Activated T-helper 17 cell treated with anti-CD3 and anti-CD28 coated beads, Interleukin-2, amount 50 U/mL, for 72 hours (primary cell): ENCODE data around the gene SPAAR. TPM values are rescaled to one million over a fixed set of nuclear protein-coding genes. Genes with fewer than 3 reads are reported as not detected.

Experiments
- ATAC-seq: fragments of 150-1000 bp; cut with Tn5 transposase; replicated peaks from 2 replicates; pipeline ENCODE4 v1.10.0; 2021; ENCODE audit warnings: mild to moderate bottlenecking, moderate library complexity
- H3K27ac Mint-ChIP-seq: one replicate; pipeline ENCODE4 v1.8.0; 2022; ENCODE audit warnings: mixed read lengths
- H3K27me3 Mint-ChIP-seq: one replicate; pipeline ENCODE4 v1.8.0; 2022; ENCODE audit warnings: mixed read lengths
- H3K36me3 Mint-ChIP-seq: one replicate; pipeline ENCODE4 v1.8.0; 2022; ENCODE audit warnings: low read depth, mild to moderate bottlenecking, mixed read lengths
- H3K4me1 Mint-ChIP-seq: one replicate; pipeline ENCODE4 v1.8.0; 2022; ENCODE audit warnings: mixed read lengths
- H3K4me3 Mint-ChIP-seq: one replicate; pipeline ENCODE4 v1.8.0; 2022; ENCODE audit warnings: mild to moderate bottlenecking, mixed read lengths
- H3K9me3 Mint-ChIP-seq: one replicate; pipeline ENCODE4 v1.8.0; 2022; ENCODE audit warnings: mixed read lengths
- total RNA-seq, 2 donors: library from RNA; stranded (reverse); gene quantifications; one replicate each; pipeline ENCODE4 v1.2.3, GENCODE V29; 2022

The SPAAR gene
- total RNA-seq, 2 donors from 2014 or later, result not detected

DNA sequence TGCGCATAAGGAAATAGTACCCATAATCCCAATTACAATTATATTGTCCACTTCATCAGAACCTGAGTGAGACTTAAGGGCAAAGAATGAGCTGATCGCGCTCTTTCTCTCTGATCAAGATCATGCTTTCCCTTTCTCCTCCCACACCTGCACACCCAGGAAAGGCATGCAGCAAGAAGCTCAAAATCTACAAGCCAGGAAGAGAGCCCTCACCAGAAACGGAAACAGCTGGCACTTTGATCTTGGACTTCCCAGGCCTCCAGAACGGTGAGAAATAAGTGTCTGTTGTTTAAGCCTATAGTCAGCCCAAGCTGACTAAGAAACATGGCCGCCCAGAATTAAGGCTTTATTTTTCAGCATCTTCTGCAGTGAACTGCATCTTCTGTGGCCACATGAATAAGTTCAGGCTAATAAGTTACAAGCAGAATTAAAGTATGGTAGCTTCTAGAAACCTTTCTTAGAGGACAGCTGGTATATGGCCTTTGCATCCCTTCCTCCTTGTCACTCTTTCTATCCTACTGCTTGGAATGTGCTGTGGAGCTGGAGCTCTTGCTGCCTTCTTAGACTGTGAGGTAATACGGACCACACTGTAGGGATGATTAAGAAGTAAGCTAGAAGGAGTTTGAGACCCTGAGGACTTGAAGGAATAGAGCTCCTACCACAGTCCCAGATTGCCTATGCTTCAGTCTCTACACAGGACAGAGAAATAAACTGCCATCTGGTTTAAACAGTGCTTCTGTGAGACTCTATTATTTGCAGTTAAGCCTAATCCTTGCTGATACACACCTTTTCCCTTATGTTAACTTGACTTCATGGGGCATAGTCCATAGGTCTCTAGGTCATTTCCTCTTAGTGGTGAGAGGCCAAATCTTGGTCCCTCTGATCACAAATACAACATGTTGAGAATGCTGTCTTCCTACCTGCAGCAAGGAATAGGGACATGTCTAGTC is 31.4 kb downstream of the SPAAR start:
- Mint-ChIP-seq H3K27me3 (no peaks in the 10 kb centered on the region), H3K27ac (peak overlapping the region; percentile 34), H3K9me3 (no peaks in the 10 kb centered on the region), H3K4me3 (peak overlapping the region; percentile 53), H3K4me1 (peaks cover 33% of the 10 kb centered on the region), H3K36me3 (no peaks in the 10 kb centered on the region)
- ATAC-seq, result peak; percentile 75

DNA sequence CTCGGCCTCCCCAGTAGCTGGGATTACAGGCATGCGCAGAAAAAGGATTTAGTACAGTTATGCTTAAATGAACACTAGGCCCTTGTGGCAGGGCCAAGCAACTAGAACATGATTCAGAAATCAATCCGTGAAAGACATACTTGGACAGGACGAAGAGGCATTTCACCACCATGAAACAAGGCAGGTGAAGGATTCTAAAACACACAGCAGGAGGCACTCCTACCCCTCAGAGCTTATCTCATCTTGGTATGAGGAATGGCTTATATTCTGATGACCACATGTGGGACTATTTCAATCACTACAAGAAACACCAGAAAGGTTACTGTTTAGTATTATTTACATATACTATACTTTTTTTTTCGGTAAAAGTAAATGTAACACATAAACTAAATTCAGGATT is 33.0 kb downstream of the SPAAR start:
- H3K27me3 Mint-ChIP-seq, result no peaks in the 10 kb centered on the region
- no peaks in the 10 kb centered on the region for H3K9me3 Mint-ChIP-seq
- H3K4me1 Mint-ChIP-seq, result peaks cover 34% of the 10 kb centered on the region
- H3K4me3 Mint-ChIP-seq, result no peak overlapping the region
- ATAC-seq, result no peak
- H3K27ac Mint-ChIP-seq, result no peak overlapping the region
- H3K36me3 Mint-ChIP-seq, result no peaks in the 10 kb centered on the region

- no peak for ATAC-seq
- H3K9me3 Mint-ChIP-seq, result no peaks in the 10 kb centered on the region
- no peak overlapping the region for H3K4me3 Mint-ChIP-seq
- H3K27me3 Mint-ChIP-seq, result no peaks in the 10 kb centered on the region
- H3K4me1 Mint-ChIP-seq, result peaks cover 35% of the 10 kb centered on the region
- H3K27ac Mint-ChIP-seq, result no peak overlapping the region
- H3K36me3 Mint-ChIP-seq, result no peaks in the 10 kb centered on the region
Measured at GRCh38 chr9:35944173-35944572, 34.9 kb downstream of the SPAAR start.

- Mint-ChIP-seq H3K4me3 (no peak overlapping the region), H3K9me3 (no peaks in the 10 kb centered on the region), H3K27ac (no peak overlapping the region), H3K27me3 (no peaks in the 10 kb centered on the region), H3K36me3 (no peaks in the 10 kb centered on the region), H3K4me1 (peaks cover 35% of the 10 kb centered on the region)
- ATAC-seq, result no peak
Measured at GRCh38 chr9:35944841-35945240, 35.6 kb downstream of the SPAAR start.

- Mint-ChIP-seq H3K9me3 (no peaks in the 10 kb centered on the region), H3K4me1 (peaks cover 28% of the 10 kb centered on the region), H3K27me3 (no peaks in the 10 kb centered on the region), H3K27ac (peak overlapping the region; percentile 6), H3K4me3 (peak overlapping the region; percentile 29), H3K36me3 (no peaks in the 10 kb centered on the region)
- ATAC-seq, result peak; percentile 66
Measured at GRCh38 chr9:35945341-35946018, 36.2 kb downstream of the SPAAR start.

- ATAC-seq, result no peak
- H3K36me3 Mint-ChIP-seq, result no peaks in the 10 kb centered on the region
- peak overlapping the region; percentile 30 for H3K27ac Mint-ChIP-seq
- H3K4me3 Mint-ChIP-seq, result peak overlapping the region; percentile 34
- no peaks in the 10 kb centered on the region for H3K27me3 Mint-ChIP-seq
- H3K4me1 Mint-ChIP-seq, result peaks cover 20% of the 10 kb centered on the region
- H3K9me3 Mint-ChIP-seq, result no peaks in the 10 kb centered on the region
Measured at GRCh38 chr9:35948451-35948850, 39.2 kb downstream of the SPAAR start.

DNA sequence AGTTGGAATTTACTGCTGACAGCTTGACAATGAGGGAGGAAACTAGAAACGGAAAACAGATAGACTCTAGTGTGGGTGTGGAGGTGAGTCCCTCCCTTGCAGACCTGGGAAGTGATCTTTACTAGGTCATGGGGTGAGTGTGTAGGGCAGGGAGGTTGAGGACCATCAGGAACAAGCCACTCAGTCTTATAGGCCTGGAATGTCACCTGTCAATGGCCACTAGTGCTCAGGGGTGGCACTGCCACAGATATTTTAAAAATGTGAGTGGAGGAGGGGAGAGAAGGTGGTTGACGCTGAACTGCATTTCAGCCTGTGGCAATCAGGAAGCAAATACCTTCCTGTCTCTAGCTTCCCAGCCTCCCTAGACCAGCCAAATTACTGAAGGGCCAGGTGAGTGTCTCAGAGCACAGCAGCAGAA is 39.6 kb downstream of the SPAAR start:
- H3K4me1 Mint-ChIP-seq, result peaks cover 17% of the 10 kb centered on the region
- H3K27me3 Mint-ChIP-seq, result no peaks in the 10 kb centered on the region
- peak overlapping the region; percentile 30 for H3K27ac Mint-ChIP-seq
- H3K36me3 Mint-ChIP-seq, result no peaks in the 10 kb centered on the region
- H3K9me3 Mint-ChIP-seq, result no peaks in the 10 kb centered on the region
- ATAC-seq, result peak; percentile 12
- H3K4me3 Mint-ChIP-seq, result peak overlapping the region; percentile 34

DNA sequence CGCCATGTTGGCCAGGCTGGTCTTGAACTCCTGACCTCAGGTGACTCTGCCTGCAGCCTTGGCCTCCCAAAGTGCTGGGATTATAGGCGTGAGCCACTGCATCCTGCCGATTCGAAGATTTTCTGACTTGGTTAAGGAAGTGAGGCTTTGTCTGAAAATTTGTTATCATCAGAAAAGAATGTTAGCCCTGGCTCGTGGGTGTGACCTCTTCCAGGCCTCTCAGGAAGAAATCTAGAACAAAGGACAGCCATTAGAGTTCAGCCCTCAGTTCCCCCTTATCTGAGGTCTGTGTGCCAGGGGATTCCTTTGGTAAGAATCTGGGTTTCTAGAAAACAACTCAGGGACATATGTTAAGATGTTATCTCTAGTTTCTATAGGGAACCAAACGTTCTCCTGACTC is 42.4 kb downstream of the SPAAR start:
- no peak for ATAC-seq
- no peak overlapping the region for H3K4me3 Mint-ChIP-seq
- peaks cover 3% of the 10 kb centered on the region for H3K27me3 Mint-ChIP-seq
- no peaks in the 10 kb centered on the region for H3K36me3 Mint-ChIP-seq
- H3K27ac Mint-ChIP-seq, result no peak overlapping the region
- peaks cover 9% of the 10 kb centered on the region for H3K4me1 Mint-ChIP-seq
- no peaks in the 10 kb centered on the region for H3K9me3 Mint-ChIP-seq

DNA sequence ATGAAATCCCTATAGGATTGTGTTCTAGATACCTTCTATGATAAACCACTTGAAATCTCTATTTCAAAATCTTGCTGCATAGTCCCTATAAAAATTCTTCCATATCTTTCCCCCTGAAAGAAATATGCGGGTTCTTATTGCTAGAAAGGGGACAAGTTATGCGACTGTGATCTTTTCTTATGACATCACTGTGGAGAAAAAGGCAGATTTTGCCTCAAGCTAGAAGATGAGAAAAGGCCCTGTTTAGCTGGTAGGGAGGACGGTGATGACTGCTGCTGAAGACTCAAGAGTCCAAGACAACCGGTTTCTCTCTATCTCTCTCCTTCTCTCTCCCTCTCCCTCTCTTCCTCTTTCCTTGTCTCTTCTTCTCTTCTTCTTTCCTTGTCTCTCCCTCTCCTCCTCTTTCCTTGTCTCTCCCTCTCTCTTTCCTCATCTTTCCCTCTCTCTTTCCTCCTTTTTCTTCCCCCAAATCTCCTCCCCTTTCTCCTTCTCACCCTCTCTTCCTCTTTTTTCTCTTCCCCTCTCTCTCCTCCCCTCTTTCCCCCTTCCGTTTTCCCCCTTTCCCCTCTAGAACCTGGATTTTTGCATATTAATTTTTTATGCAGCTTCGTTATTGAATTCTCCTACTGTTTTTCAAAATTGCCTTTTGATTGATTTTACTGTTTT is 43.4 kb downstream of the SPAAR start:
- ATAC-seq, result no peak
- no peak overlapping the region for H3K4me3 Mint-ChIP-seq
- H3K36me3 Mint-ChIP-seq, result no peaks in the 10 kb centered on the region
- H3K27me3 Mint-ChIP-seq, result peaks cover 6% of the 10 kb centered on the region
- no peak overlapping the region for H3K27ac Mint-ChIP-seq
- peaks cover 9% of the 10 kb centered on the region for H3K4me1 Mint-ChIP-seq
- H3K9me3 Mint-ChIP-seq, result no peaks in the 10 kb centered on the region

GRCh38 chr9:35954942-35955546 is 45.8 kb downstream of the SPAAR start:
- Mint-ChIP-seq H3K4me1 (no peaks in the 10 kb centered on the region), H3K27ac (no peak overlapping the region), H3K4me3 (no peak overlapping the region), H3K9me3 (no peaks in the 10 kb centered on the region), H3K27me3 (peaks cover 9% of the 10 kb centered on the region), H3K36me3 (no peaks in the 10 kb centered on the region)
- ATAC-seq, result peak; percentile 71

DNA sequence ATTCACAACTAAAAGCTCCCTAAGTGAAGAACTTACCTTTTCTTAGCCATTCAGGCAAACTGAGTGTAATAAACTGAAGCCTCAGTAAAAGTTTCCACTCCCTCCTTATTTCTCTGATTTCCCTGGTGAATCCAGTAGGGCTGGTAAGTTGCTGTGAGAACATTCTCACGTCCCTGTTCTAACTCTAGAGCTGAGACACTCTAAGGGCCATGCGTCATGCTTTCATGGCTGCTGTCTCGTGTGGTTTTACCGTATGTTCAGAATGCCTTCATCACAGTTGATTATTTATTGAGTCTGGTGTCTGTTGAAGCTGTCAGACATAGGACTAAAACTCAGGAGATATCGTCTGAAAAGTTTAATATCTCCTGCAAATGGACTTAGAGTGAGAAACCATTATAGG is 47.4 kb downstream of the SPAAR start:
- no peak for ATAC-seq
- H3K4me3 Mint-ChIP-seq, result no peak overlapping the region
- H3K27me3 Mint-ChIP-seq, result peaks cover 9% of the 10 kb centered on the region
- no peaks in the 10 kb centered on the region for H3K36me3 Mint-ChIP-seq
- no peaks in the 10 kb centered on the region for H3K9me3 Mint-ChIP-seq
- no peaks in the 10 kb centered on the region for H3K4me1 Mint-ChIP-seq
- no peak overlapping the region for H3K27ac Mint-ChIP-seq

DNA sequence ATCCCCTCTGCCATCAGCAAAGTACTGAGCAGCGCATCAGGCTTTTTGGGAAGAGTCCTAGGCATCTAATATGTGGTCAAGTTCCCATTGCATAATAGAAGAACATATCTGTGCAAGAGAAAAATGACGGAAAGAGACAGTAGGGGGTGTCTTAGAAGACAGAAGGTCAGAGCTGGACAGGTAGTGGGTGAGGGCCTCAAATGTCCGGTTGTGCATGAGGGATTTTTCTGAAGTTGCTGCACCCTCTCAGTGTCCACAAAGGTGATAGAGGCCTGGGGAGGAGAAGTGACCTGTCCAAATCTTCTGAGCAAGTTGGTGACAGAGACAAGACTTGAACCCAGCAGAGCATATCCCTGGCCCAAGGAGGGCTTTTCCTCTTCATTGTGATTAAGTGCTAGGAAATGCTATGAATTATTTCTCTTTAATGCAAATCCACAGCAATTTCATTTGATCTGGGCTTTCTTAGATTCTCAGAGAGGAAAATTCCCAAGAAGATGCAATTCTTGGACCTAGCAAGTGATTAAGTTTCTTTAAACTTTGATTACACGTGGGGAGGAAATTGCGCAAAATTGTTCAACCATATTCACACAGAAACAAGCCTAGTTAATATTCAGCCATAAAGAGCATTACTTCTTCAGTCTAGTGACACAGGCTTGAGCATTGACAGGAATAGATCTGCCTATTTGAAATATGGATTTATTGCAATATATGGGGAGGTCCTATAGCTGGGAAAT is 49.0 kb downstream of the SPAAR start, which contains the start of gene OR2S2:
OR2S2 (minus strand) TSS at position 51 of the 734 bp plus-strand sequence. CDS start 56 bp downstream, outside the sequence.
- H3K4me1 Mint-ChIP-seq, result no peaks in the 10 kb centered on the region
- H3K4me3 Mint-ChIP-seq, result no peak within 1 kb of the TSS
- H3K27ac Mint-ChIP-seq, result no peak within 1 kb of the TSS
- no peak for ATAC-seq
- H3K27me3 Mint-ChIP-seq, result peaks cover 9% of the 10 kb centered on the region
- no peaks in the 10 kb centered on the region for H3K9me3 Mint-ChIP-seq
- H3K36me3 Mint-ChIP-seq, result no peaks in the 10 kb centered on the region

GRCh38 chr9:35960039-35960655 is 50.9 kb downstream of the SPAAR start:
- ATAC-seq, result no peak
- no peaks in the 10 kb centered on the region for H3K9me3 Mint-ChIP-seq
- H3K4me3 Mint-ChIP-seq, result no peak overlapping the region
- H3K4me1 Mint-ChIP-seq, result no peaks in the 10 kb centered on the region
- no peaks in the 10 kb centered on the region for H3K36me3 Mint-ChIP-seq
- H3K27ac Mint-ChIP-seq, result no peak overlapping the region
- H3K27me3 Mint-ChIP-seq, result peaks cover 6% of the 10 kb centered on the region
